ENCODE data around the gene WDFY4.

WDFY4 gene

DNA sequence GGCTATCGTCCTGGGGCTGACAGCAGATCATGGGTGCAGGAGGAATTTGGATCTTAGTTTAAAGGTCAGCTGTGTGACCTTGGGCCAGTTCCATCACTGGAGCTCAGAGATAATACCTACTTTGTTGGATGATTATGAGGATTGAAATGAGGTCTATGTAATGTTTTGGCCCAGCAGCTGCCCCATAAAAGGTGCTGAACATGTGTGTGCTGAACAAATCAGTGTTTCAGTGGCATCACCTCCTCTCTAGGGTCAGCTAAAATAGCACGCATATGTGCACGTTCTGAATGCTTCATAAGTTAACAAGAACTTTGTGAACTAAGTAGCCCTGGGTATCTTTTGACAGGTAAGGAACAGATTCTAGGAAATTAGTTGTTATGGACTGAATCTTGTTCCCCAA lies 339.8 kb downstream of the WDFY4 start:
- no peak for DNase-seq (ENCODE audit: low read depth)
- no peak overlapping the region for H3K4me3 ChIP-seq (ENCODE audit: low read depth, low read length)
- TF ChIP-seq, protein P1, sequence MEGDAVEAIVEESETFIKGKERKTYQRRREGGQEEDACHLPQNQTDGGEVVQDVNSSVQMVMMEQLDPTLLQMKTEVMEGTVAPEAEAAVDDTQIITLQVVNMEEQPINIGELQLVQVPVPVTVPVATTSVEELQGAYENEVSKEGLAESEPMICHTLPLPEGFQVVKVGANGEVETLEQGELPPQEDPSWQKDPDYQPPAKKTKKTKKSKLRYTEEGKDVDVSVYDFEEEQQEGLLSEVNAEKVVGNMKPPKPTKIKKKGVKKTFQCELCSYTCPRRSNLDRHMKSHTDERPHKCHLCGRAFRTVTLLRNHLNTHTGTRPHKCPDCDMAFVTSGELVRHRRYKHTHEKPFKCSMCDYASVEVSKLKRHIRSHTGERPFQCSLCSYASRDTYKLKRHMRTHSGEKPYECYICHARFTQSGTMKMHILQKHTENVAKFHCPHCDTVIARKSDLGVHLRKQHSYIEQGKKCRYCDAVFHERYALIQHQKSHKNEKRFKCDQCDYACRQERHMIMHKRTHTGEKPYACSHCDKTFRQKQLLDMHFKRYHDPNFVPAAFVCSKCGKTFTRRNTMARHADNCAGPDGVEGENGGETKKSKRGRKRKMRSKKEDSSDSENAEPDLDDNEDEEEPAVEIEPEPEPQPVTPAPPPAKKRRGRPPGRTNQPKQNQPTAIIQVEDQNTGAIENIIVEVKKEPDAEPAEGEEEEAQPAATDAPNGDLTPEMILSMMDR (conservative IDR thresholded peaks at IDR 0.05; ENCODE audit: low read depth, low read length): no peak

DNA sequence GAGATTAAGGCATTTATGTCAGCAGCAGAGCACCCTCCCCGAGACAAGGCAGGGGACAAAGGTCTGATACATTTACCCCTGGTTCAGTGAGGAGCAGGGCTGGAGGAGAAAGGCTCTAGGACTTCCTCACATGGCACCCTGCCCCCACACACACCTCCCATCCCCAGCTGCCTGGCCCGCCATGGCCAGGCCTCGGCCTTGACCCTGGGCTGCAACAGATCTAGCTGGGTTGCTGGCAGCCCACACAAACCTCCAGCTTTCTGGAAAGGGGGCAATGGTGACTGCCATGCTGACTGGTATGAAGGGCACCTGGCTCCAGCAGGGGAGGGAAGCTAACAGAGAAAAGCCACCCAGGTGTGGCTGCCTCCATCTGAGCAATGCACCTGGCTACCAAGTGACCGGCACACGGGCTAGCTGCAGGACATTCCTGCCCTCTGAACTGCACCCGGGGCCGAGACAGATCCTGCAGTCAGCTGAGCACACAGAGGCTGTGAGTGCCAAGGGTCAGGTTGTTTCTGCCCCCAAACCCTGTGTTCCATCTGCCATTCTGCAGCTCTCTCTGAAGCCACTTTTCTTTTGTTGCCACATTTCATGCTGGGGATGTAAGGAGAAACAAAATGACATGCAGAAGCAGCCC lies 340.8 kb downstream of the WDFY4 start:
- H3K4me3 ChIP-seq (ENCODE audit: low read depth, low read length): no peak overlapping the region
- TF ChIP-seq, protein P1 (conservative IDR thresholded peaks at IDR 0.05; ENCODE audit: low read depth, low read length): no peak
- no peak for DNase-seq (ENCODE audit: low read depth)

DNA sequence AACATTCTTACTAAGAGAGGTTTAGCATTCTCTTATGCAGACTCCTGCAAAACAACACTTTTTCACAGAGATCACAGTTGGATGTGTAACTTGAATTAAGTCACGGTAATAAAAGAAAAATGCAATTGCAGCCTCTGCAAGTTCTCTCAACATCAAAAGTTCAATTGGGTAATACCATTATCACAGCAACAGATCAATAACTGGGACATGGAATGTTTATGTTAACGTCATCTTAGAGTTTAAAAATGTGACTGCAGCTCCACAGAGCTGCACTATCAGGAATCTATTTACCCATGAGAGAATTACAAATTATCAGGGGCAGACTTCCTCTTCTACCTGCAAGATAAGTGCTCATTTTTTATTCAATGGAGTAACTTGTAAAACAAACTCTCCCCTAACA lies 344.0 kb downstream of the WDFY4 start:
- no peak overlapping the region for H3K4me3 ChIP-seq (ENCODE audit: low read depth, low read length)
- DNase-seq (ENCODE audit: low read depth): no peak
- TF ChIP-seq, protein P1 (conservative IDR thresholded peaks at IDR 0.05; ENCODE audit: low read depth, low read length): no peak

DNA sequence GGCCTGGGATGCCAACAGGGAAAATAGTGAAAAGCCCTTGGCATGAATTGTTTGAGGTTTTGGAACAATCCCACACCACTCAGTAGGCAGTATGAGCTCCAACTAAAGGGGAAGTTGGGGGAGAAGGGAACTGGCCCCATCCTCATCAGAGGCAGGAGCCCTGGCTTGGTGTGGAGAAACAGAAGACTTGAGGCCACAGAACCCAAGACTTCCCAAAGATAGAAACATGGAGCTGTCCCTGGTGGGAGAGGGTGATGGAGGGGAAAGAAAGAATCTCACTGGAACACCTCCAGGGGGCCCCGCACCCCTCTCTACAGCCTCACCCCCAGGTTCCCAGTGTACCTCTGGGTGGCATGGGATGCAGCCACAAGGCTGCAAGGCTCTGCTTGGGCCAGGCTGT lies 345.0 kb downstream of the WDFY4 start:
- H3K4me3 ChIP-seq (ENCODE audit: low read depth, low read length): no peak overlapping the region

More for the DNA sequence above, 345.0 kb downstream of the WDFY4 start:
- no peak for DNase-seq (ENCODE audit: low read depth)
- TF ChIP-seq, protein P1 (conservative IDR thresholded peaks at IDR 0.05; ENCODE audit: low read depth, low read length): no peak

All from choroid plexus epithelial cell (primary cell).